ENCODE results near the gene SERPINB8.

SERPINB8 gene

GRCh38 chr18:64011513-64011912 is 41.6 kb downstream of the SERPINB8 start:
- in situ Hi-C loops (cut with MboI; ENCODE audit: low sequenced_read_pairs): no loop called here

- in situ Hi-C loops (cut with MboI; ENCODE audit: low sequenced_read_pairs): no loop called here
Measured at GRCh38 chr18:64017870-64018269, 48.0 kb downstream of the SERPINB8 start.

GRCh38 chr18:64019922-64020756 is 50.3 kb downstream of the SERPINB8 start:
- in situ Hi-C loops (cut with MboI; ENCODE audit: low sequenced_read_pairs): no loop called here

- in situ Hi-C loops (cut with MboI; ENCODE audit: low sequenced_read_pairs): no loop called here
Measured at GRCh38 chr18:64026350-64026749, 56.5 kb downstream of the SERPINB8 start.

- in situ Hi-C loops (cut with MboI; ENCODE audit: low sequenced_read_pairs): no loop called here
Measured at GRCh38 chr18:64027931-64028695, 58.2 kb downstream of the SERPINB8 start.

GRCh38 chr18:64029096-64029495 is 59.2 kb downstream of the SERPINB8 start:
- in situ Hi-C loops (cut with MboI; ENCODE audit: low sequenced_read_pairs): no loop called here

GRCh38 chr18:64031411-64031810 is 61.5 kb downstream of the SERPINB8 start:
- in situ Hi-C loops (cut with MboI; ENCODE audit: low sequenced_read_pairs): no loop called here

GRCh38 chr18:64032312-64032711 is 62.4 kb downstream of the SERPINB8 start:
- in situ Hi-C loops (cut with MboI; ENCODE audit: low sequenced_read_pairs): no loop called here

- in situ Hi-C loops (cut with MboI; ENCODE audit: low sequenced_read_pairs): no loop called here
Measured at GRCh38 chr18:64037812-64038414, 68.0 kb downstream of the SERPINB8 start.
